Gastroesophageal sphincter (tissue), 3 donors: ENCODE results near the gene GRIP1.

Experiments used
- CTCF ChIP-seq, 4 experiments: fragments of 200-600 bp in 2 of 4; fragments of 450-650 bp in 2 of 4; sonication (generic) in 1 of 4; IDR thresholded peaks; one replicate each; pipeline ENCODE4 v1.5.1; 2017 to 2019; ENCODE audit warnings: antibody characterized with exemption in 4 of 4, mild to moderate bottlenecking in 2 of 4, moderate library complexity in 2 of 4
- POLR2AphosphoS5 ChIP-seq: sonication (generic); formaldehyde crosslinking; IDR thresholded peaks from one replicate; pipeline ENCODE4 v1.6.1; 2017; ENCODE audit warnings: antibody characterized with exemption

- no peak for TF ChIP-seq CTCF (IDR thresholded peaks at IDR 0.05)
- no peak for TF ChIP-seq POLR2AphosphoS5
Measured at GRCh38 chr12:66335746-66336145, 343.1 kb downstream of the GRIP1 start.
